Body of pancreas (tissue), 4 donors: Measurements from ENCODE around the gene CHORDC1. TPM values are rescaled to one million over a fixed set of nuclear protein-coding genes. Genes with fewer than 3 reads are reported as not detected.

ENCODE experiments used
- ATAC-seq: fragments of 150-250 bp; one replicate; pipeline ENCODE4 v1.9.1; 2016
- DNase-seq, 4 donors: peaks; one replicate each; pipeline ENCODE4 v3.0.0-alpha.2; 2019
- H3K27ac ChIP-seq, 4 donors: fragments of 200-600 bp; sonication (generic); 1 replicate in 3 of 4; 2 replicates in 1 of 4; pipeline versions ENCODE4 v1.5.1 to v1.6.1; 2016 to 2019; ENCODE audit warnings: mild to moderate bottlenecking in 1 of 4, mixed read lengths in 1 of 4, moderate library complexity in 1 of 4
- H3K27me3 ChIP-seq, 2 donors: fragments of 200-600 bp; sonication (generic); one replicate each; pipeline ENCODE4 v1.6.0; 2016; ENCODE audit warnings: mild to moderate bottlenecking in 1 of 2
- H3K36me3 ChIP-seq, 2 donors: fragments of 200-600 bp; sonication (generic); replicated peaks in 1 of 2; 2 replicates each; pipeline ENCODE4 v1.5.1; 2016; ENCODE audit warnings: low read depth in 2 of 2; ENCODE audit not compliant: insufficient read depth in 1 of 2
- H3K4me1 ChIP-seq: fragments of 200-600 bp; sonication (generic); one replicate; pipeline ENCODE4 v1.6.0; 2016
- H3K4me3 ChIP-seq, 2 donors: fragments of 200-600 bp; sonication (generic); 1 replicate in 1 of 2; 2 replicates in 1 of 2; pipeline ENCODE4 v1.5.1; 2016 to 2019
- H3K9me3 ChIP-seq, 3 donors: fragments of 200-600 bp; sonication (generic); 1 replicate in 2 of 3; 2 replicates in 1 of 3; pipeline ENCODE4 v1.5.1; 2016
- POLR2A ChIP-seq, 3 donors: fragments of 450-650 bp; IDR thresholded peaks; one replicate each; pipeline ENCODE4 v1.6.1; 2016; ENCODE audit warnings: antibody characterized with exemption in 3 of 3, mild to moderate bottlenecking in 2 of 3
- WGBS, 2 donors: methylation state at CpG; one replicate each; pipeline ENCODE4 v1.1.5; 2017; 5-methylcytosine and 5-hydroxymethylcytosine counted together
- intact Hi-C: fragments of 100-400 bp; cut with DNase I; formaldehyde crosslinking; loops from one replicate; pipeline ENCODE4 v1.15.1; 2023
- total RNA-seq, 2 donors: library from RNA; depleted of rRNA; stranded (reverse); fragments of >200 nt; gene quantifications; one replicate each; pipeline ENCODE4 v1.1.0, GENCODE V29; 2016
- TF ChIP-seq, protein P1 (sequence below), 7 experiments: fragments of 450-650 bp in 4 of 7; fragments of 200-600 bp in 3 of 7; sonication (generic) in 3 of 7; IDR thresholded peaks; one replicate each; pipeline ENCODE4 v1.5.1; 2016 to 2019; ENCODE audit warnings: antibody characterized with exemption in 7 of 7

CHORDC1 gene
- total RNA-seq, 2 donors from 2014 or later = 27.8 to 41.5 TPM

DNA sequence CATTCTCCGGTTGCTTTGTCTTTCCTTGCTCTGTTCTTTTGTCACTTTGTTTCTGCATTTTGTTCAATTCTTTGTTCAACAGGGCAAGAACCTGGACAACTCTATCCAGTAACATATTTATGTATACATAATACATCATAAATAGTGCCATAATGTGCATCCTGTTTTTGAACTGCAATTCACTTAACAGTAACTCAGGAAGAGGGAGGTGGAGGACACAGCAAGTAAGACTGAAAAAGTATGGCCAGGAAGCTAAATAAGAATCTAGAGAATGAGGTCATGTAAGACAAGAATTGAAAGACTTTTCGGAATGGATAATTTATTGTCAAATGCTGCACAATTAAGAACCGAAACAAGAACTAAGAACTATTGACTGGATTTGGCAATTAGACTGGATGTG is 29.2 kb upstream of the CHORDC1 start:
- Histone ChIP-seq H3K27me3 (no peaks in the 10 kb centered on the region), H3K36me3 (no peaks in the 10 kb centered on the region), H3K9me3 (no peaks in the 10 kb centered on the region), H3K27ac (no peak overlapping the region), H3K4me3 (no peak overlapping the region), H3K4me1 (no peaks in the 10 kb centered on the region)
- intact Hi-C loops = no loop called here
- 68 to 73% methylated on average over 3 of the region's 3 CpGs for whole genome bisulfite sequencing, 2 donors
- ATAC-seq (no peak), DNase-seq (no peak)
- no peak for TF ChIP-seq POLR2A (IDR thresholded peaks at IDR 0.05)
- TF ChIP-seq, protein P1, sequence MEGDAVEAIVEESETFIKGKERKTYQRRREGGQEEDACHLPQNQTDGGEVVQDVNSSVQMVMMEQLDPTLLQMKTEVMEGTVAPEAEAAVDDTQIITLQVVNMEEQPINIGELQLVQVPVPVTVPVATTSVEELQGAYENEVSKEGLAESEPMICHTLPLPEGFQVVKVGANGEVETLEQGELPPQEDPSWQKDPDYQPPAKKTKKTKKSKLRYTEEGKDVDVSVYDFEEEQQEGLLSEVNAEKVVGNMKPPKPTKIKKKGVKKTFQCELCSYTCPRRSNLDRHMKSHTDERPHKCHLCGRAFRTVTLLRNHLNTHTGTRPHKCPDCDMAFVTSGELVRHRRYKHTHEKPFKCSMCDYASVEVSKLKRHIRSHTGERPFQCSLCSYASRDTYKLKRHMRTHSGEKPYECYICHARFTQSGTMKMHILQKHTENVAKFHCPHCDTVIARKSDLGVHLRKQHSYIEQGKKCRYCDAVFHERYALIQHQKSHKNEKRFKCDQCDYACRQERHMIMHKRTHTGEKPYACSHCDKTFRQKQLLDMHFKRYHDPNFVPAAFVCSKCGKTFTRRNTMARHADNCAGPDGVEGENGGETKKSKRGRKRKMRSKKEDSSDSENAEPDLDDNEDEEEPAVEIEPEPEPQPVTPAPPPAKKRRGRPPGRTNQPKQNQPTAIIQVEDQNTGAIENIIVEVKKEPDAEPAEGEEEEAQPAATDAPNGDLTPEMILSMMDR (IDR thresholded peaks at IDR 0.05) = no peak

DNA sequence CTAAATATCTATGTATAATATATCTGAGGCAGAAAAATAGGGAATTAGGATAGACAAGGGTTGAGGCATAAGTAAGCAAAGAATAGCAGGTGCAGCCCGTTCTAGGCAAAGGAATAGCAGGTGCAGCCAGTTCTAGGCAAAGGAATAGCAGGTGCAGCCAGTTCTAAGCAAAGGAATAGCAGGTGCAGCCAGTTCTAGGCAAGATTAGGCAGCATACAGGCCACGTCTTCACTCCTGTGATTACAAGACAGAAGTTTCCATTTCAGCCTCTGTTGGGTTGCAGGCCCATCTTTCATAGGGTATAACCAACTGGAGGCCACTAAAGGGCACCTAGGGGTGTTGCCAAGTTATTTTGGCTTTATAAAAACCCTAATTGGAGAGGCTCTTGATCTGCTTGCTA is 28.8 kb upstream of the CHORDC1 start:
- intact Hi-C loops = no loop called here
- no peak overlapping the region for H3K4me3 ChIP-seq
- H3K27ac ChIP-seq = no peak overlapping the region
- no peaks in the 10 kb centered on the region for H3K27me3 ChIP-seq
- H3K9me3 ChIP-seq = no peaks in the 10 kb centered on the region
- H3K4me1 ChIP-seq = no peaks in the 10 kb centered on the region
- DNase-seq (no peak), ATAC-seq (no peak)
- WGBS, 2 donors = 40 to 43% methylated on average over 2 of the region's 2 CpGs
- TF ChIP-seq POLR2A (IDR thresholded peaks at IDR 0.05) = no peak
- TF ChIP-seq, protein P1 (IDR thresholded peaks at IDR 0.05) = no peak
- H3K36me3 ChIP-seq = no peaks in the 10 kb centered on the region

DNA sequence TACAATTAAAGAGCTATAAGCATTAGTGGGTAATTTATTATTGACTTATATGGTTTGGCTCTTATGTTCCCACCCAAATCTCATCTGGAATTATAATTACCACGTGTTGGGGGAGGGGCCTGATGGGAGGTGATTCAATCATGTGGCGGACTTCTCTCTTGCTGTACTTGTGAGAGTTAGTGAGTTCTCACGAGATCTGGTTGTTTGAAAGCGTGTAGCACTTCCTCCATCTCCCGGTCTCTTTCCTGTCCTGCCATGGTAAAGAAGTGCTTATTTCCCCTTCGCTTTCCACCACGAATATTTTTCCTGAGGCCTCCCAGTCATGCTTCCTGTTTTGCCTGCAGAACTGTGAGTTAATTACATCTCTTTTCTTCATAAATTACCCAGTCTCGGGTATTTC is 28.1 kb upstream of the CHORDC1 start:
- Histone ChIP-seq H3K4me3 (no peak overlapping the region), H3K9me3 (no peaks in the 10 kb centered on the region), H3K36me3 (no peaks in the 10 kb centered on the region), H3K27ac (no peak overlapping the region), H3K4me1 (no peaks in the 10 kb centered on the region), H3K27me3 (no peaks in the 10 kb centered on the region)
- WGBS, 2 donors = 50 to 67% methylated on average over 8 of the region's 8 CpGs
- no peak for ATAC-seq
- intact Hi-C loops = no loop called here
- no peak for TF ChIP-seq POLR2A (IDR thresholded peaks at IDR 0.05)
- DNase-seq = no peak

- ATAC-seq = no peak
- 79 to 82% methylated on average over 1 of the region's 1 CpG for WGBS, 2 donors
- H3K9me3 ChIP-seq = no peaks in the 10 kb centered on the region
- no peaks in the 10 kb centered on the region for H3K27me3 ChIP-seq
- no peak for DNase-seq
- no peak for TF ChIP-seq POLR2A (IDR thresholded peaks at IDR 0.05)
- TF ChIP-seq, protein P1 (IDR thresholded peaks at IDR 0.05) = no peak
- H3K36me3 ChIP-seq = no peaks in the 10 kb centered on the region
- H3K27ac ChIP-seq = no peak overlapping the region
- intact Hi-C loops = no loop called here
- no peak overlapping the region for H3K4me3 ChIP-seq
- H3K4me1 ChIP-seq = no peaks in the 10 kb centered on the region
These were observed 23.6 kb upstream of the CHORDC1 start for GRCh38 chr11:90246468-90246867.

GRCh38 chr11:90243534-90243933 is 20.7 kb upstream of the CHORDC1 start:
- Histone ChIP-seq H3K27ac (no peak overlapping the region), H3K27me3 (no peaks in the 10 kb centered on the region), H3K4me3 (no peak overlapping the region), H3K4me1 (no peaks in the 10 kb centered on the region), H3K36me3 (no peaks in the 10 kb centered on the region), H3K9me3 (no peaks in the 10 kb centered on the region)
- DNase-seq (no peak), ATAC-seq (no peak)
- 67 to 92% methylated on average over 1 of the region's 1 CpG for WGBS, 2 donors
- intact Hi-C loops = no loop called here
- TF ChIP-seq POLR2A (IDR thresholded peaks at IDR 0.05) = no peak
- TF ChIP-seq, protein P1 (IDR thresholded peaks at IDR 0.05) = no peak
